SH-SY5Y (cell line): ENCODE data around the gene SRMS.

ENCODE experiments used
- GATA2 ChIP-seq: IDR thresholded peaks from 2 replicates; pipeline ENCODE4 v1.6.1; 2011; ENCODE audit warnings: mild to moderate bottlenecking, low read depth, low read length
- GATA3 ChIP-seq: IDR thresholded peaks from 2 replicates; pipeline ENCODE4 v1.6.1; 2011; ENCODE audit warnings: low read depth, mild to moderate bottlenecking, low read length, moderate library complexity

GRCh38 chr20:63518351-63518861, 29.1 kb downstream of the SRMS start:
- TF ChIP-seq GATA3 (no peak), GATA2 (no peak)
